RWPE1 (cell line): ENCODE results near the gene TMEM222.

Experiments
- CTCF ChIA-PET: fragments of 350-600 bp; sonication (Branson Sonifier 250); formaldehyde crosslinking; extraction: SDS; loops from one replicate; lab custom pipeline; 2021; lab: Yijun Ruan, JAX
- POLR2A ChIA-PET: fragments of 400-600 bp; formaldehyde crosslinking; extraction: SDS; loops from one replicate; lab custom pipeline; 2020; ENCODE audit warnings: antibody characterized with exemption; ENCODE audit not compliant: low non-redundant PET; lab: Yijun Ruan, JAX
- DNase-seq: peaks from one replicate; pipeline ENCODE4 v3.0.0; 2012; ENCODE audit warnings: low spot score
- H3K27ac ChIP-seq: fragments of 450-650 bp; 2 replicates; pipeline ENCODE4 v1.5.1; 2017
- TF ChIP-seq, protein P1 (sequence below): fragments of 450-650 bp; conservative IDR thresholded peaks from 2 replicates; pipeline ENCODE4 v1.5.1; 2017; ENCODE audit warnings: low read depth, mild to moderate bottlenecking

Gene TMEM222

DNA sequence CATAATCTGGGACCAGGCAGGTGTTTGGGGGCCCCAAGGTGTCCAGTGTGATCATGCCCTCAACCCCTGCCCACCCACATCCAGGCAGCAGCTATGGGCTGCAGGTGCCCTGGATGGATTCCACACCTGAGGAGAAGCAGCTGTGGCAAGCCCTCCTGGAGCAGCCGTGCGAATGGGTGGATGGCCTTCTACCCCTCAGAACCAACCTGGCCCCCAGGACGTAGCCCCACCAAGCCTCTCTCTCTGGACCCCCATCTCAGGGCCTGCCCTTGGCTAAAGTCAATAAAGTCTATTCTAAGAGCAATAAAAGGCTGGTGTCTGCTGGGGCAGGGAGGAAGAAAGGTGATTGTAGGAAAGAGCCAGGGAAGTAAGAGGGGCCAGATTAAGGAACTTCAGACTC lies 31.7 kb downstream of the TMEM222 start:
- POLR2A ChIA-PET: no interaction called here
- peak overlapping the region; percentile 98 for H3K27ac ChIP-seq
- no peak for DNase-seq
- TF ChIP-seq, protein P1, sequence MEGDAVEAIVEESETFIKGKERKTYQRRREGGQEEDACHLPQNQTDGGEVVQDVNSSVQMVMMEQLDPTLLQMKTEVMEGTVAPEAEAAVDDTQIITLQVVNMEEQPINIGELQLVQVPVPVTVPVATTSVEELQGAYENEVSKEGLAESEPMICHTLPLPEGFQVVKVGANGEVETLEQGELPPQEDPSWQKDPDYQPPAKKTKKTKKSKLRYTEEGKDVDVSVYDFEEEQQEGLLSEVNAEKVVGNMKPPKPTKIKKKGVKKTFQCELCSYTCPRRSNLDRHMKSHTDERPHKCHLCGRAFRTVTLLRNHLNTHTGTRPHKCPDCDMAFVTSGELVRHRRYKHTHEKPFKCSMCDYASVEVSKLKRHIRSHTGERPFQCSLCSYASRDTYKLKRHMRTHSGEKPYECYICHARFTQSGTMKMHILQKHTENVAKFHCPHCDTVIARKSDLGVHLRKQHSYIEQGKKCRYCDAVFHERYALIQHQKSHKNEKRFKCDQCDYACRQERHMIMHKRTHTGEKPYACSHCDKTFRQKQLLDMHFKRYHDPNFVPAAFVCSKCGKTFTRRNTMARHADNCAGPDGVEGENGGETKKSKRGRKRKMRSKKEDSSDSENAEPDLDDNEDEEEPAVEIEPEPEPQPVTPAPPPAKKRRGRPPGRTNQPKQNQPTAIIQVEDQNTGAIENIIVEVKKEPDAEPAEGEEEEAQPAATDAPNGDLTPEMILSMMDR: no peak
- CTCF ChIA-PET: interaction anchor here (0.8 kb wide), 1 partner anchor 53 kb away, joined by 3 read pairs; no protein-coding TSS in a partner anchor

DNA sequence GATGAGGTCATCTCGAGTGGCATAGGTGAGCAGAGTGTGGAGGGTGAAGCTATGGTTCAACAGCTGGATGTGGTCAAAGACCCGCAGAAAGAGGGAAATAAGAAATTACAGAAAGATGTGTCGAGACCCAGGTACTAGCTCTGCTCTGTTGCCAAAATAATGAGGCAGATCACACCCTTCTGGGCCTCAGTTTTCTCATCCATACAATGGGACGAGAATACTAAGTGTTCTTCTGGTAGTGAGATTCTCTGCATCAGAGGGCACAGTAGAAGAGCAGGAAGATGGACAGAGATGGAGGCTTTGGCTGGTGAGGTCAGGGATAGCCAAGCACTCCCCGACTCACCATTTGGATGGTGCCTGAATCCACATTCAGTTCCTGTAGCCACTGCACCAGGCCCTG lies 33.7 kb downstream of the TMEM222 start:
- TF ChIP-seq, protein P1: no peak
- ChIA-PET POLR2A (no interaction called here), CTCF (interaction anchor here (0.6 to 4.9 kb wide), 2 partner anchors 56 to 161 kb away, joined by 3 to 21 read pairs; no protein-coding TSS in a partner anchor)
- peak overlapping the region; percentile 98 for H3K27ac ChIP-seq
- DNase-seq: no peak

DNA sequence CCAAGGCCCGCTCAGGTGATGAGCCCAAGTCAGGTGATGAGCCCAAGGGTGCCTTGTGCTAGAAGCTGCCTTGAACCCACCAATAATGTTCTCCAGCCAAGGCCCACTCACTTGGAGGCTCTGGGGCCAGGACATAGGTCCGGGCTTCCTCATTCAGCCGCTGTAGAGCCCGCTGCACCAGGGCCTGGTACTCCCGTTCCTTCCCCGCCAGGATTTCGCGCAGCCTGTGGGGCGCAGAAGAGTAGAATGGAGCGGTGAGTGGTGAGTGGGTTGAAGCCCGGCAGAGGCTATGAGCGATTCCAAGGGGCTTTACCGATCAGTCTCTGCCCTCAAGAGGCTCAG lies 34.3 kb downstream of the TMEM222 start:
- DNase-seq: no peak
- ChIA-PET POLR2A (no interaction called here), CTCF (interaction anchor here (0.6 to 4.9 kb wide), 2 partner anchors 56 to 252 kb away, joined by 6 to 21 read pairs; no protein-coding TSS in a partner anchor)
- H3K27ac ChIP-seq: peak overlapping the region; percentile 98
- TF ChIP-seq, protein P1: no peak

GRCh38 chr1:27356619-27357280 lies 34.8 kb downstream of the TMEM222 start:
- no peak for DNase-seq
- ChIA-PET CTCF (interaction anchor here (0.5 to 4.9 kb wide), 16 partner anchors 8 to 782 kb away, joined by 3 to 21 read pairs (median 5); no protein-coding TSS in a partner anchor), POLR2A (no interaction called here)
- peak overlapping the region; percentile 98 for H3K27ac ChIP-seq
- TF ChIP-seq, protein P1: no peak

DNA sequence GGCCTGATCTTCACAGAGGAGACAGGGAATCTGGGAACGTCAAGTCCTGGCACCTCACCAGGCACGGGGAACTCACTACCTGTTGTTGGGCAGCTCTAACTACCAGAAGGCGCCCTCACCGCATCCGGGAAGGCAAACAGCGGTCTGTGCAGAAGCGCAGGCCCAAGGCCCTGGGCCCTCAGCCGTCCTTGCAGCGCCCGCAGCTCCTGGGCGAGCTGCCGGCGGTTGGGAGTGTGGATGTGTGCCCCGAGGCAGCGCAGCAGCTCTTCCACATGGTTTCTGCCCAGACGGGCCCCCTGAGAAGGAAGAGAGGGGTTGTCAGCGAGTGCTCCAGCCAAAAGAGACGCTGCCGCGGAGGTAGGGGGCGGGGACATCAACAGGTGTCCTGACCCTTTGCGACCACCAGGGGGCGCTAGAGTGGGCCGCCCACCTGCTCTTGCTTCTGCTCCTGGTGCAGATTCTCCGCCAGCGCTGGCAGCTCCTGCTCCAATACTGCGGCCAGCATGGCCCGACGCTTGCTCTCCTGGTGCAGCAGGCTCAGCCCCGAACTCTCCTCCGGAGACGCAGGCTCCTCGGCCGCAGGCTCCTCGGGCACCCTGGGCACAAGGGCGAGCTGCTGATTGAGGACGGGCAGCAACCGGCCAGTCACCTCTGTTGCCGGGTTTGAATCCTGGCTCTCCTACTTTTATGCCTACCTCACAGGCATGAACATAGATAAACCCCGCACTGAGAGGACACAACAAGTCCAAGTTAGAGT lies 35.5 kb downstream of the TMEM222 start:
- ChIA-PET POLR2A (interaction anchor here (1.7 kb wide), 1 partner anchor 9 kb away, joined by 5 read pairs; the partner anchor contains the start of gene MAP3K6), CTCF (interaction anchor here (0.5 to 4.9 kb wide), 20 partner anchors 8 to 781 kb away, joined by 3 to 21 read pairs (median 4); no protein-coding TSS in a partner anchor)
- H3K27ac ChIP-seq: peak overlapping the region; percentile 98
- TF ChIP-seq, protein P1: peak; percentile 92
- peak; percentile 77 for DNase-seq
